Osteocyte (in vitro differentiated cells): ENCODE data around the gene LRRC70. TPM values are rescaled to one million over a fixed set of nuclear protein-coding genes. Genes with fewer than 3 reads are reported as not detected.

Source experiments
- DNase-seq: peaks from one replicate; pipeline ENCODE4 v3.0.0; 2021; ENCODE audit warnings: mixed read lengths; ENCODE audit not compliant: unreplicated experiment; ENCODE audit errors: extremely low spot score
- H3K27ac Mint-ChIP-seq: one replicate; pipeline ENCODE4 v1.8.0; 2021; ENCODE audit warnings: mild to moderate bottlenecking, mixed read lengths; ENCODE audit not compliant: unreplicated experiment
- H3K27me3 Mint-ChIP-seq: one replicate; pipeline ENCODE4 v1.8.0; 2021; ENCODE audit warnings: mixed read lengths; ENCODE audit not compliant: unreplicated experiment
- H3K36me3 Mint-ChIP-seq: one replicate; pipeline ENCODE4 v1.8.0; 2021; ENCODE audit warnings: mixed read lengths; ENCODE audit not compliant: unreplicated experiment
- H3K4me1 Mint-ChIP-seq: one replicate; pipeline ENCODE4 v1.8.0; 2021; ENCODE audit warnings: mixed read lengths; ENCODE audit not compliant: unreplicated experiment
- H3K4me3 Mint-ChIP-seq: one replicate; pipeline ENCODE4 v1.8.0; 2021; ENCODE audit warnings: mild to moderate bottlenecking, moderate library complexity, mixed read lengths; ENCODE audit not compliant: unreplicated experiment
- H3K9me3 Mint-ChIP-seq: one replicate; pipeline ENCODE4 v1.8.0; 2021; ENCODE audit warnings: mixed read lengths; ENCODE audit not compliant: unreplicated experiment
- total RNA-seq: library from RNA; stranded (reverse); gene quantifications from 2 replicates; pipeline ENCODE4 v1.2.1, GENCODE V29; 2021
- TF ChIP-seq, protein P1 (sequence below): fragments of 200-600 bp; sonication (generic); IDR thresholded peaks from 2 replicates; pipeline ENCODE4 v1.5.0; 2021; ENCODE audit warnings: antibody characterized with exemption, mild to moderate bottlenecking, moderate library complexity

LRRC70 gene
- total RNA-seq, 1 donor from 2014 or later: 0.73 TPM

DNA sequence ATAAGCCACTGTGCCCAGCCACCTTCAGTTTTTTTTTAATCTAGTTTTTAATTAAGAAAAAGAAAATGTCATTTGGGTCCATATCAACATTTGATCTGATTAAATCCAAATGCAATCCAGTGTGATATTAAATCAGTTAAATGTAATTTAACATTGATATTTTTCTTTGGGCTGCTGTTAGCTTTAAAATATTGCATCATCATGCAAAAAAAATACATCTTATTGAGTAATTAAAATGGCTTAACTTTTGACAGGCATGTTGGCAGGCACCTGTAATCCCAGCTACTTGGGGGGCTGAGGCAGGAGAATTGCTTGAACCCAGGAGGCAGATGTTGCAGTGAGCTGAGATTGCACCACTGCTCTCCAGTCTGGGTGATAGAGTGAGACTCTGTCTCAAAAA is 22.7 kb upstream of the LRRC70 start:
- TF ChIP-seq, protein P1, sequence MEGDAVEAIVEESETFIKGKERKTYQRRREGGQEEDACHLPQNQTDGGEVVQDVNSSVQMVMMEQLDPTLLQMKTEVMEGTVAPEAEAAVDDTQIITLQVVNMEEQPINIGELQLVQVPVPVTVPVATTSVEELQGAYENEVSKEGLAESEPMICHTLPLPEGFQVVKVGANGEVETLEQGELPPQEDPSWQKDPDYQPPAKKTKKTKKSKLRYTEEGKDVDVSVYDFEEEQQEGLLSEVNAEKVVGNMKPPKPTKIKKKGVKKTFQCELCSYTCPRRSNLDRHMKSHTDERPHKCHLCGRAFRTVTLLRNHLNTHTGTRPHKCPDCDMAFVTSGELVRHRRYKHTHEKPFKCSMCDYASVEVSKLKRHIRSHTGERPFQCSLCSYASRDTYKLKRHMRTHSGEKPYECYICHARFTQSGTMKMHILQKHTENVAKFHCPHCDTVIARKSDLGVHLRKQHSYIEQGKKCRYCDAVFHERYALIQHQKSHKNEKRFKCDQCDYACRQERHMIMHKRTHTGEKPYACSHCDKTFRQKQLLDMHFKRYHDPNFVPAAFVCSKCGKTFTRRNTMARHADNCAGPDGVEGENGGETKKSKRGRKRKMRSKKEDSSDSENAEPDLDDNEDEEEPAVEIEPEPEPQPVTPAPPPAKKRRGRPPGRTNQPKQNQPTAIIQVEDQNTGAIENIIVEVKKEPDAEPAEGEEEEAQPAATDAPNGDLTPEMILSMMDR: no peak
- Mint-ChIP-seq H3K4me3 (no peak overlapping the region), H3K36me3 (peaks cover 16% of the 10 kb centered on the region), H3K9me3 (no peaks in the 10 kb centered on the region), H3K27ac (no peak overlapping the region), H3K27me3 (no peaks in the 10 kb centered on the region), H3K4me1 (no peaks in the 10 kb centered on the region)
- no peak for DNase-seq

DNA sequence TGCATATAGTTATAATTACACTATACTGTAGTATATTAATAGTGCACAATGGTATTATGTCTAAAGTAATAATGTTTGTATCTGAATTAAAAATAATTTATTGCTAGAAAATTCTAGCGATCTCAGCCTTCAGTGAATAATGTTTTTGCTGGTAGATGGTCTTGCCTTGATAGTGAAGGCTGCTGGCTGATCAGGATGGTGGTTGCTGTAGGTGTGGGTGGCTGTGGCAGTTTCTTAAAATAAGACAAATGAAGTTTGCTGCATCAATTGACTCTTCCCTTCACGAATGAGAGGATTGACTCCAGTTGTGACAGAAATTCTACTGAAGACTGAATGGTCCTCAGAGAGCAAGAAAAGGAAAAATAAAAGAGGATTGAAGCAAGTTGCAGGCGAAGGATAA is 19.7 kb upstream of the LRRC70 start:
- TF ChIP-seq, protein P1: no peak
- no peaks in the 10 kb centered on the region for H3K4me1 Mint-ChIP-seq
- peaks cover 10% of the 10 kb centered on the region for H3K36me3 Mint-ChIP-seq
- no peak overlapping the region for H3K27ac Mint-ChIP-seq
- DNase-seq: no peak
- H3K9me3 Mint-ChIP-seq: no peaks in the 10 kb centered on the region
- H3K4me3 Mint-ChIP-seq: no peak overlapping the region
- H3K27me3 Mint-ChIP-seq: no peaks in the 10 kb centered on the region

DNA sequence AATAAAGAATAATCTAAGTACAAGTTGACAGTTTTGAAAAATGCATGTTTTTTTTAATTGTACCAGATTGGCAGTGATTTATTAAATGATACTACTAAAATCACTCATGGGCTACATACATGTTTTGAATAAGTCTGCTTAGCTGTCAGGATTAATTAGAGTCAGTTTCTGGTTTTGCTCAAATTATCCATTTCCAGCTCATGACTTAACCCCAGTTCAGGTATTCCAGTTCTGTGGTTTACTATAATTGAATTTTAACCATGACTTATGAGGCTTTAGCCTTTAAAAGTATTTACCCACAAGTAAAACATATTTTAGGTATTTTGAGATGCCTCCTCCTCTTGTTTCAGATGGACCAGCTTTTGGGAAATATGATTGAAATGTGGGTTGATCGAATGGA is 17.8 kb upstream of the LRRC70 start:
- Mint-ChIP-seq H3K4me3 (no peak overlapping the region), H3K27me3 (no peaks in the 10 kb centered on the region), H3K36me3 (peaks cover 8% of the 10 kb centered on the region), H3K27ac (no peak overlapping the region), H3K9me3 (peaks cover 3% of the 10 kb centered on the region), H3K4me1 (no peaks in the 10 kb centered on the region)
- no peak for DNase-seq
- TF ChIP-seq, protein P1: no peak

DNA sequence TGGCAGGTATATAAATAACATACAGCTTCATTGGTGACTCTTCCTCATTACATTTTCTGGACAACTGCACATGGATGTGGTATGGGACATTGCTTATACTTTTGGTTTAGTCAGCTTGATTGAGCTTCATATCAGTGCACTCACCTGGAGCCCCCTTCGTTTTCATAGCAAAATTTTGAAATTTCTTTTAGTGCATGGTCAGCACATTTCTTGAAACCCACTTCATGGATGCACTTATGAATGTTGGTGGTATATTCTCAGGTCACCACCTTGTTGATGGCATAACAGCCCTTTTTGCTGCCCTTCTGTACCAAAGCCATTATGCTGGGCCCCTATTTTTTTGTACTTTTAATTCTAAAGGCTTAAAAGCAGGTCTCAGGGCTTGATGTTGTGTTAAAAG is 16.7 kb upstream of the LRRC70 start:
- Mint-ChIP-seq H3K4me3 (no peak overlapping the region), H3K36me3 (peaks cover 16% of the 10 kb centered on the region), H3K9me3 (peaks cover 5% of the 10 kb centered on the region), H3K4me1 (no peaks in the 10 kb centered on the region), H3K27ac (no peak overlapping the region), H3K27me3 (no peaks in the 10 kb centered on the region)
- TF ChIP-seq, protein P1: no peak
- DNase-seq: no peak

DNA sequence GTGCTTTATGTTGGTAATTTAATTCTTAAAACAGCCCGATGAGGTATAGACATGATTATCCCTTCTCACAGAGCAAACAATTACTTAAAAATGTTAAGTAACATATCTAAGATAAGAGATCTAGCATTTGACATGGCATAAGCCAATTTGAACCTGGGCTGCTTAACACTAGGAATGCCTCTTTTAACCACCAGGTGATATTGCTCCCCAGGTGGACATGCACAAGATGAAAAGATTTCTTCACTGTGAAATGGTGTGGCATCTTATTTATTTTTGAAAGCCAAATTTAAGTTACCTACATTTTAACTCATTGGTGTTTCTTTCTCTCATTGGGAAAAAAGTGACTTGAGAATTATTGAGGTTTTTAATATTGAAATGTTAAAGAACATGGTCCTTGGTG is 15.8 kb upstream of the LRRC70 start:
- H3K36me3 Mint-ChIP-seq: peaks cover 23% of the 10 kb centered on the region
- no peak overlapping the region for H3K27ac Mint-ChIP-seq

More for the DNA sequence above, 15.8 kb upstream of the LRRC70 start:
- DNase-seq: no peak
- Mint-ChIP-seq H3K9me3 (peaks cover 8% of the 10 kb centered on the region), H3K27me3 (no peaks in the 10 kb centered on the region), H3K4me3 (no peak overlapping the region), H3K4me1 (no peaks in the 10 kb centered on the region)
- TF ChIP-seq, protein P1: no peak
